ENCODE measurements around the gene MRPL38. TPM values are rescaled to one million over a fixed set of nuclear protein-coding genes. Genes with fewer than 3 reads are reported as not detected.
A peak's percentile ranks its signal among the peaks of the same experiment; 100 is the strongest.

The MRPL38 gene
- total RNA-seq, 2 donors from 2014 or later = 47.7 to 77.8 TPM

DNA sequence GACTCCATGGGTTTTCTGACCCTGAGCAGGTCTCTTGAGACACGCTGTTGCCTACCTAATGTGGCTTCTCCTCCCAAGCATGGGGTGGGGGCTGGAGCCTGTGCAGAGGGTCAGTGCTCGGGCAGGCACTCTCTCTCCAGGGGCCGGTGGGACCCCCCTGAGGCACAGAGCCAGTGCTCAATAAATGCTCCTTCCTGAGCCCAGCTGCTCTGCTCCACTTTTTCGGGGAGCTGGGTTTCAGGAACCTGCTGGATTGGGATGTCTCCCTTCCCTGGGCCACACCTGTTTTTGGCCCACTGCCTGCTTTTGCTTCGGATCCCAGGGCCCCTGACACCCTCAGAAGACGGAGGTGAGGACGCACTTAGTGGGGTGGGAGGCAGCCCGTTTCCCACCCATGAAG, 6.6 kb downstream of the MRPL38 start:
- intact Hi-C loops (cut with DNase I) = no loop called here
- H3K4me1 ChIP-seq = peaks cover 31% of the 10 kb centered on the region
- TF ChIP-seq, protein P1, sequence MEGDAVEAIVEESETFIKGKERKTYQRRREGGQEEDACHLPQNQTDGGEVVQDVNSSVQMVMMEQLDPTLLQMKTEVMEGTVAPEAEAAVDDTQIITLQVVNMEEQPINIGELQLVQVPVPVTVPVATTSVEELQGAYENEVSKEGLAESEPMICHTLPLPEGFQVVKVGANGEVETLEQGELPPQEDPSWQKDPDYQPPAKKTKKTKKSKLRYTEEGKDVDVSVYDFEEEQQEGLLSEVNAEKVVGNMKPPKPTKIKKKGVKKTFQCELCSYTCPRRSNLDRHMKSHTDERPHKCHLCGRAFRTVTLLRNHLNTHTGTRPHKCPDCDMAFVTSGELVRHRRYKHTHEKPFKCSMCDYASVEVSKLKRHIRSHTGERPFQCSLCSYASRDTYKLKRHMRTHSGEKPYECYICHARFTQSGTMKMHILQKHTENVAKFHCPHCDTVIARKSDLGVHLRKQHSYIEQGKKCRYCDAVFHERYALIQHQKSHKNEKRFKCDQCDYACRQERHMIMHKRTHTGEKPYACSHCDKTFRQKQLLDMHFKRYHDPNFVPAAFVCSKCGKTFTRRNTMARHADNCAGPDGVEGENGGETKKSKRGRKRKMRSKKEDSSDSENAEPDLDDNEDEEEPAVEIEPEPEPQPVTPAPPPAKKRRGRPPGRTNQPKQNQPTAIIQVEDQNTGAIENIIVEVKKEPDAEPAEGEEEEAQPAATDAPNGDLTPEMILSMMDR (IDR thresholded peaks at IDR 0.05) = no peak
- no peak for TF ChIP-seq POLR2A (IDR thresholded peaks at IDR 0.05)
- ATAC-seq (no peak), DNase-seq (no peak)
- H3K4me3 ChIP-seq = no peak overlapping the region
- H3K27me3 ChIP-seq = no peaks in the 10 kb centered on the region
- H3K9me3 ChIP-seq = no peaks in the 10 kb centered on the region
- peaks cover 8 to 18% of the 10 kb centered on the region in 2 donors for H3K36me3 ChIP-seq (replicated peaks in 1 of 2; ENCODE audit: insufficient read depth in 1 of 2, low read depth in 2 of 2)
- H3K27ac ChIP-seq = no peak overlapping the region
- 83 to 91% methylated on average over 7 to 8 of the region's 8 CpGs for WGBS, 2 donors

DNA sequence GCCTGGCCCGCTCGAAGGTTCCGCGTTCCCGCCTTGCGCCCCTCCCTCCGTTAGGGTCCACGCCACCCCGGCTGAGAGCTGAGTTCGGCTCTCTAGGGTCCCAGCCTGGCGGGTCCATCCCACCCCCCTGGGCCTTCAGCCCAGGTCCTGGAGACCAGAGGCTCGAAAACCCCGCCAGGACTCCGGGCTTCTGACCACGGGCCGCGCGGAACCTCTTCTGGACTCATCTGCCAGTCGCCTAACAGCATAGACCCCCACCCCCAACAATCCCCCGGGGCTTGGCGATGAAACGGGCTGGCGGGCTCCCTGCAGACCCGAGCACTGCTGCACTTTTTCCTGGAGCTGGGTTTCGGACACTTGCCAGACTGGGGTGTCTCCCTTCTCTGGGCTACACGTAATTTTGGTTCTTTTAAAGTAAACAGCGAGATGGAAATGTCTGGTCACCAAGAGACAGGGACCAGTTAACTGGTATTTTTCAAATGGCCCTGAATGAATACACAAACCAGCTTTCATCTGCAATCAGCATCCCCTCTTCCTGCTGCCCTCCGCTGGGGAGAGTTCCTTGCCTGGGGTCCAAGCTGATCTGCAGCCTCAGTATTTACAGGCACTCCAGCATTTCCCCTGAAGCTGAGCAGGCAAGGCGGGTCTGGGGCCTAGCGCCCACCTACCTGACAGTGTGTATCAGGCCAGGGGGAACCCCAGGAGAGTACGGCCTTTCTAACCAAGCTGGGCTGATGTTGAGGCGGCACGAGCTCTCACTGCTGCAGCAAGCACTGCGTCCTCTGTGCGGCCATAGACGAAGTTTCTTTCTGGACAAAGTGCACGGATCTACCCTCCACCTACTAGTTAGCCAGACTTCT, 7.3 kb downstream of the MRPL38 start:
- WGBS, 2 donors = 54 to 68% methylated on average over 29 to 37 of the region's 37 CpGs
- no peak for TF ChIP-seq POLR2A (IDR thresholded peaks at IDR 0.05)
- TF ChIP-seq, protein P1 (IDR thresholded peaks at IDR 0.05) = no peak
- H3K36me3 ChIP-seq (replicated peaks in 1 of 2; ENCODE audit: insufficient read depth in 1 of 2, low read depth in 2 of 2) = peaks cover 8 to 18% of the 10 kb centered on the region in 2 donors
- ATAC-seq (no peak), DNase-seq (no peak)
- no peaks in the 10 kb centered on the region for H3K9me3 ChIP-seq
- H3K4me1 ChIP-seq = peaks cover 29% of the 10 kb centered on the region
- peak overlapping the region in 1 of 2 donors; percentile 43 for H3K4me3 ChIP-seq
- intact Hi-C loops (cut with DNase I) = no loop called here
- H3K27me3 ChIP-seq = no peaks in the 10 kb centered on the region
- peak overlapping the region; percentile 80 to 97 (median 96) for H3K27ac ChIP-seq

DNA sequence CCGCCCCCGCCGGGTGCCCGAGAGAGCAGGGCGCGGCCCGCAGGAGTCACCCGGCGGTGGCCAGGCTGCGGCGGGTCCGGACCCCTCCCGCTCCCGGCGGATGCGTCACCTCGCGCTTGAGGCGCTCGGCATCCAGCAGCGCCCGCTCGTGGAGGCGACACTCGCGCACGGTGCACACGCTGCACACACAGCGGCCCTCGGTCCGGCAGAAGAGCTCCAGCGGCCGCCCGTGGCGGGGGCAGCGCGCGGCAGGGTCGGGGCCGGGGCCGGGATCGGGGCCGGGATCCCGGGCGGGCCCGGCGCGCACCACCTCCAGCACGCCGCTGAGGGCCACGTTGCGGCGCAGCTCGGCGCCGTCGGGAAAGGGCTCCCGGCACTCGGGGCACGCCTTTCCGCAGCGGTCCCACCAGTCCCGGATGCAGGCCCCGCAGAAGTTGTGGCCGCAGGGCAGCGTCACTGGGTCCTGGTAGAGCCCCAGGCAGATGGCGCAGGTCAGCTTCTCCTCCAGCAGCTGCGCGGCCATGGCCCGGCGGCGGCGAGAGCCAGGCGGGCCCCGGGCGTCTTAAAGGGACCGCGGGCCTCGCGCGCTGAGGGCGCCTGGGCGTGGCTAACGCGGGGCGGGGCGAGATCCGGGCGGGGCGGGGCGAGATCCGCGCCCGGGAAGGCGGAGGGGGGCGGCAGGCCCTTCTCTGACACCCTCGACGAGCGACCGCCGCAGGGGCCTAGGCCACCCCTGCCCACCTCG, 8.1 kb downstream of the MRPL38 start, which contains the start of gene TRIM65:
TSS of gene TRIM65 (minus strand) at position 537 of the 745 bp plus-strand sequence. CDS start at position 523, 14 bp downstream.
- Histone ChIP-seq H3K36me3 (replicated peaks in 1 of 2; ENCODE audit: insufficient read depth in 1 of 2, low read depth in 2 of 2) (peaks cover 8 to 15% of the 10 kb centered on the region in 2 donors), H3K27ac (peak within 1 kb of the TSS; percentile 80 to 97 (median 96)), H3K27me3 (no peaks in the 10 kb centered on the region), H3K9me3 (no peaks in the 10 kb centered on the region), H3K4me3 (peak within 1 kb of the TSS; percentile 43 to 54), H3K4me1 (peaks cover 29% of the 10 kb centered on the region)
- WGBS, 2 donors = 1% methylated on average over 58 of the region's 102 CpGs; no CpG with 5 or more reads in 1 of the 2 donors
- TF ChIP-seq, protein P1 (IDR thresholded peaks at IDR 0.05) = peak in 3 of 7 experiments; percentile 36 to 52 (median 43)
- TF ChIP-seq POLR2A (IDR thresholded peaks at IDR 0.05) = peak; percentile 82 to 87 (median 85)
- intact Hi-C loops (cut with DNase I) = no loop called here
- DNase-seq (peak; percentile 81 to 89 (median 84)), ATAC-seq (peak; percentile 86)

DNA sequence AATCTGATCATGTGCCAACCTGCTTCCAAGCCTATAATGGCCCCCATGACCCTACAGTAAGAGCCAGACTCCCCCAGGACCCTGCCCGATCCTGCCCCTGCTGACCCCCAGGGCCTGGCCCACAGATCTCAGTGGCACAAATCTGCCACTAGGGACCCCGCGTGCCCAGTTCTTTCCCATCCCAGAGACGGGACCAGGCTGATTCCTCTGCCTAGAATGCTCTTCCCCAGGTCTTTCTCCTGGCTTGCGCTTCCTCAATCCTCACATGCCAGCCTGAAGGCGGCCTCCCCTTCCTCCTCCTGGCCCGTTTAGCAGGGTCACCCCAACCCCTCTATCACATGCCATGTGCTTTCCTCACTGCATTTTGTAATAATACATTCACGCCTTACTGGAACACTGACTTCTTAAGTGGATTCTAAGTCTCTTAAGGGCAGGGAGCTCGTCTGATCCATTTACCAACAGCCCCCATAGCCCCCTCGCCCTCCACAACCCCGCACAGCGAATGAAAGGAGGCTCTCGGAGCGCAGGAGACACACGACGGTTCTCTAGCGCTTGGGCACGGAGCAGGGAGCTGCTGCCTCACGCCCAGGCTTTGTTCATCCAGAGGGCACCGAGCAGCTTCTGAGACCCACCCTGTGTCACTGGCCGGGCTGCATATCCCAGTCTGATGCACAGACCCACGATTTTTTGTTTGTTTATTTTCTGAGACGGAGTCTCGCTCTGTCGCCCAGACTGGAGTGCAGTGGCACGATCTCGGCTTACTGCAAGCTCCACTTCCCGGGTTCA, 9.1 kb downstream of the MRPL38 start:
- H3K27me3 ChIP-seq = no peaks in the 10 kb centered on the region
- no peak for TF ChIP-seq POLR2A (IDR thresholded peaks at IDR 0.05)
- TF ChIP-seq, protein P1 (IDR thresholded peaks at IDR 0.05) = peak in 3 of 7 experiments; percentile 10 to 25 (median 13)
- peaks cover 8 to 9% of the 10 kb centered on the region in 2 donors for H3K36me3 ChIP-seq (replicated peaks in 1 of 2; ENCODE audit: insufficient read depth in 1 of 2, low read depth in 2 of 2)
- peak overlapping the region; percentile 43 to 54 for H3K4me3 ChIP-seq
- ATAC-seq = no peak
- intact Hi-C loops (cut with DNase I) = no loop called here
- no peaks in the 10 kb centered on the region for H3K9me3 ChIP-seq
- peak overlapping the region; percentile 80 to 97 (median 96) for H3K27ac ChIP-seq
- peaks cover 29% of the 10 kb centered on the region for H3K4me1 ChIP-seq
- WGBS, 2 donors = 39 to 52% methylated on average over 26 to 28 of the region's 28 CpGs
- DNase-seq = no peak
